ENCODE results near the gene SCUBE3.

- TF ChIP-seq POLR2AphosphoS5 (IDR thresholded peaks at IDR 0.05) (no peak), CTCF (IDR thresholded peaks at IDR 0.05 in 8 of 11, conservative IDR thresholded peaks at IDR 0.05 in 3 of 11) (no peak), POLR2A (IDR thresholded peaks at IDR 0.05) (no peak)
Measured at GRCh38 chr6:35231563-35231962, 17.8 kb downstream of the SCUBE3 start.
